Renal cortical epithelial cell (primary cell): Measurements from ENCODE around the gene SPATS2L. TPM values are rescaled to one million over a fixed set of nuclear protein-coding genes. Genes with fewer than 3 reads are reported as not detected.

Source experiments
- DNase-seq: peaks from one replicate; pipeline ENCODE4 v3.0.0-alpha.2; 2011; ENCODE audit warnings: low read depth
- total RNA-seq: library from RNA; depleted of rRNA; stranded (reverse); fragments of >200 nt; gene quantifications from 2 replicates; pipeline ENCODE4 v1.2.3, GENCODE V29; 2014

The SPATS2L gene
- total RNA-seq, 1 donor from 2014 or later, result 293 TPM

- peak; percentile 77 for DNase-seq
These were observed 44.4 kb downstream of the SPATS2L start for GRCh38 chr2:200350850-200351285.

GRCh38 chr2:200351815-200352214, 45.3 kb downstream of the SPATS2L start:
- no peak for DNase-seq

- DNase-seq, result peak; percentile 86
These were observed 46.1 kb downstream of the SPATS2L start for GRCh38 chr2:200352636-200353035.

- DNase-seq, result no peak
These were observed 46.6 kb downstream of the SPATS2L start for GRCh38 chr2:200353120-200353519.

GRCh38 chr2:200353874-200354273, 47.4 kb downstream of the SPATS2L start:
- DNase-seq, result peak; percentile 88

- no peak for DNase-seq
These were observed 48.6 kb downstream of the SPATS2L start for GRCh38 chr2:200354833-200355751.

GRCh38 chr2:200356321-200356720, 49.8 kb downstream of the SPATS2L start:
- DNase-seq, result no peak

- no peak for DNase-seq
These were observed 50.4 kb downstream of the SPATS2L start for GRCh38 chr2:200356857-200357384.

GRCh38 chr2:200357845-200358244, 51.4 kb downstream of the SPATS2L start:
- DNase-seq, result no peak

GRCh38 chr2:200359552-200359951, 53.1 kb downstream of the SPATS2L start:
- no peak for DNase-seq

- no peak for DNase-seq
These were observed 53.9 kb downstream of the SPATS2L start for GRCh38 chr2:200360364-200360763.

GRCh38 chr2:200362202-200362917, 55.9 kb downstream of the SPATS2L start:
- no peak for DNase-seq

- DNase-seq, result no peak
These were observed 56.8 kb downstream of the SPATS2L start for GRCh38 chr2:200363279-200363678.

- DNase-seq, result no peak
These were observed 57.6 kb downstream of the SPATS2L start for GRCh38 chr2:200364142-200364541.

GRCh38 chr2:200364620-200365019, 58.1 kb downstream of the SPATS2L start:
- DNase-seq, result no peak

GRCh38 chr2:200365209-200365608, 58.7 kb downstream of the SPATS2L start:
- no peak for DNase-seq

GRCh38 chr2:200367155-200367554, 60.7 kb downstream of the SPATS2L start:
- DNase-seq, result peak; percentile 91

- no peak for DNase-seq
These were observed 63.4 kb downstream of the SPATS2L start for GRCh38 chr2:200369886-200370285.

- DNase-seq, result no peak
These were observed 66.7 kb downstream of the SPATS2L start for GRCh38 chr2:200373231-200373630.

- DNase-seq, result peak; percentile 74
These were observed 67.5 kb downstream of the SPATS2L start for GRCh38 chr2:200373973-200374416.

GRCh38 chr2:200376513-200377354, 70.2 kb downstream of the SPATS2L start:
- no peak for DNase-seq
